Measurements from ENCODE around the gene NXNL1. TPM values are rescaled to one million over a fixed set of nuclear protein-coding genes. Genes with fewer than 3 reads are reported as not detected.

The NXNL1 gene
- total and polyA plus RNA-seq, 2 of the 13 experiments (the other 11 are each of a cell fraction or from before 2014, with no cell fraction given) = not detected

GRCh38 chr19:17436874-17437267 lies 23.9 kb downstream of the NXNL1 start:
- no peak overlapping the region for H3K9ac ChIP-seq (ENCODE audit: insufficient read depth, low read depth, low read length)
- no peaks in the 10 kb centered on the region for H3K79me2 ChIP-seq (ENCODE audit: insufficient read depth, low read length)
- CTCF ChIA-PET (ENCODE audit: low intra/inter-chr PET ratio, low total read pairs) = no interaction called here
- no peaks in the 10 kb centered on the region for H4K20me1 ChIP-seq (ENCODE audit: insufficient read depth, low read length)
- no peaks in the 10 kb centered on the region for H3K27me3 ChIP-seq (ENCODE audit: control insufficient read depth in 1 of 2, insufficient read depth in 2 of 2, low read length in 2 of 2)
- H3K9me3 ChIP-seq (ENCODE audit: low read length) = no peaks in the 10 kb centered on the region
- POLR2A ChIA-PET = no interaction called here
- 65% methylated on average over 7 of the region's 7 CpGs for WGBS (ENCODE audit: low lambda C conversion rate)
- H3K4me3 ChIP-seq (replicated peaks in 1 of 3; ENCODE audit: insufficient read depth in 1 of 3, low read depth in 2 of 3, low read length in 3 of 3) = no peak overlapping the region
- DNase-seq (ENCODE audit: low spot score) (no peak), FAIRE-seq (no peak), ATAC-seq (no peak)
- in situ Hi-C loops (cut with HindIII; ENCODE audit: extremely low pct_ligation_motif_present, low pct_unique_long_range_greater_than_20kb) (no loop called here), intact Hi-C loops (cut with micrococcal nuclease; ENCODE audit: unreplicated experiment) (no loop called here)
- no peaks in the 10 kb centered on the region for H3K4me1 ChIP-seq (ENCODE audit: insufficient read depth, low read length)
- H3K4me2 ChIP-seq (ENCODE audit: low read depth, low read length) = no peak overlapping the region
- no peak overlapping the region for H2AFZ ChIP-seq (ENCODE audit: low read length)
- no peak overlapping the region for H3K27ac ChIP-seq (ENCODE audit: extremely low read length, insufficient read depth, low read length)
- TF ChIP-seq DNMT3B (CRISPR knock-in tag; conservative IDR thresholded peaks at IDR 0.05) = no peak
- 0 out of 2 replicates have a peak, but pooled peaks have one; percentile 62 for TF ChIP-seq ZNF3 (CRISPR knock-in tag; IDR thresholded peaks at IDR 0.05)
- peak; percentile 79 for TF ChIP-seq ZNF768 (CRISPR knock-in tag; IDR thresholded peaks at IDR 0.05)
- no TSS peak for BruUV-seq (replicated peaks)
- H3K36me3 ChIP-seq (replicated peaks in 1 of 2; ENCODE audit: control insufficient read depth in 1 of 2, insufficient read depth in 2 of 2, low read length in 2 of 2) = no peaks in the 10 kb centered on the region

DNA sequence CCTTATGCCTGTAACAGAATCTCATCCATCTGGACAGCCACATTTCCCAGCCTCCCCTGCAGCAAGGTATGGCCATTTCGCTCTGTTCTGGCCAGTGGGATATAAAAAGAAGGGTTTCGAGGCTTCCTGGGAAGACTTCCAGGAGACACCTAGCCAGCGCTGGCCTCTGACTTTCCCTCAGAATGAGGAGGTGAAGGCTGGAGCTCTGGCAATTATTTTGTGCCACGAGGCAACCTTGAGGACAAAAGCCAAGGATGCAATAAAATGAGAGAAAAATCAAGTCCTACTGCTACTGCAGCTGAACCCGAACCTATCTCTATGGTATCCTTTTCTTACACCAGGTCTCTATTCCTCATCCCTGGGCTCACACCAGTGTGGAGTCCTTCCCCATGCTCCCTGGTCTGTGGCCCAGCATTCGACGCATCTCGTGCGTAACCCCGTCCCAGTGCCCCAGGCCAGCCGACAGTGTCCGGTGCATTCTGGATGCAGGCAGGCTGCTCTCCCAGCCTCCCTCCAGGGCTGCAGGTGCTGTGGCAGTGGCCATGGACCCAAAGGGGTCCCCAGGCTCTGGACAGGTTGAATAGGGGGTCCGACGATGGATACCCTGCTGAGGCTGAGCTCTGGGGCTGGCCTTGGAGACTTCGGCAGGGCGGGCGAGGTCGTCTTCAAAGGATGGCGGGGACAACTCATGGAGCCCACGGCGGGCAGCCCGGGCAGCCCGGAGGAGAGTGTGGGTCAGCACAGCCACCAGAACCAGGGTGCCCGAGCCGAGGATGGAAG lies 24.4 kb downstream of the NXNL1 start:
- Histone ChIP-seq H3K4me1 (ENCODE audit: insufficient read depth, low read length) (no peaks in the 10 kb centered on the region), H3K9ac (ENCODE audit: insufficient read depth, low read depth, low read length) (no peak overlapping the region), H3K79me2 (ENCODE audit: insufficient read depth, low read length) (no peaks in the 10 kb centered on the region), H2AFZ (ENCODE audit: low read length) (no peak overlapping the region), H3K27me3 (ENCODE audit: control insufficient read depth in 1 of 2, insufficient read depth in 2 of 2, low read length in 2 of 2) (no peaks in the 10 kb centered on the region), H3K4me3 (replicated peaks in 1 of 3; ENCODE audit: insufficient read depth in 1 of 3, low read depth in 2 of 3, low read length in 3 of 3) (no peak overlapping the region), H3K36me3 (replicated peaks in 1 of 2; ENCODE audit: control insufficient read depth in 1 of 2, insufficient read depth in 2 of 2, low read length in 2 of 2) (no peaks in the 10 kb centered on the region), H4K20me1 (ENCODE audit: insufficient read depth, low read length) (no peaks in the 10 kb centered on the region), H3K9me3 (ENCODE audit: low read length) (no peaks in the 10 kb centered on the region), H3K27ac (ENCODE audit: extremely low read length, insufficient read depth, low read length) (no peak overlapping the region), H3K4me2 (ENCODE audit: low read depth, low read length) (no peak overlapping the region)
- intact Hi-C loops (cut with micrococcal nuclease; ENCODE audit: unreplicated experiment) (no loop called here), in situ Hi-C loops (cut with HindIII; ENCODE audit: extremely low pct_ligation_motif_present, low pct_unique_long_range_greater_than_20kb) (no loop called here)
- FAIRE-seq = no peak
- no peak for DNase-seq (ENCODE audit: low spot score)
- ChIA-PET POLR2A (no interaction called here), CTCF (ENCODE audit: low intra/inter-chr PET ratio, low total read pairs) (no interaction called here)
- TF ChIP-seq MAFG (CRISPR knock-in tag; IDR thresholded peaks at IDR 0.05) (no peak), PHB2 (IDR thresholded peaks at IDR 0.05; ENCODE audit: partially characterized antibody) (no peak), SP5 (CRISPR knock-in tag; IDR thresholded peaks at IDR 0.05; ENCODE audit: borderline replicate concordance, low read depth) (no peak)
- no TSS peak for BruUV-seq (replicated peaks)
- 90% methylated on average over 23 of the region's 25 CpGs for WGBS (ENCODE audit: low lambda C conversion rate)
- ATAC-seq = no peak

All from HepG2 (cell line).